GM12864 (cell line): ENCODE measurements around the gene FAS.

Experiments
- DNase-seq: peaks from one replicate; pipeline ENCODE4 v3.0.0-alpha.2; 2011; ENCODE audit warnings: low read depth
- H3K4me3 ChIP-seq: 2 replicates; pipeline ENCODE4 v1.5.1; 2011; ENCODE audit warnings: mild to moderate bottlenecking, low read depth, low read length, control low read depth
- CTCF ChIP-seq: IDR thresholded peaks from 2 replicates; pipeline ENCODE4 v1.5.1; 2011; ENCODE audit warnings: low read depth, mild to moderate bottlenecking, moderate library complexity, low read length, control low read depth, inconsistent platforms; ENCODE audit errors: missing control alignments

The FAS gene

GRCh38 chr10:88949051-88949450 lies 41.5 kb upstream of the FAS start:
- TF ChIP-seq CTCF: no peak
- DNase-seq: no peak
- no peak overlapping the region for H3K4me3 ChIP-seq

GRCh38 chr10:88949912-88950837 lies 40.4 kb upstream of the FAS start:
- DNase-seq: no peak
- H3K4me3 ChIP-seq: no peak overlapping the region
- no peak for TF ChIP-seq CTCF

GRCh38 chr10:88952647-88953111 lies 37.9 kb upstream of the FAS start, which contains the start of gene ACTA2:
Gene ACTA2 (minus strand): TSS chr10:88952773. CDS start chr10:88948930, 3,843 bp downstream.
- no peak for DNase-seq
- H3K4me3 ChIP-seq: no peak within 1 kb of the TSS
- TF ChIP-seq CTCF: no peak

GRCh38 chr10:88953662-88954061 lies 36.9 kb upstream of the FAS start:
- DNase-seq: no peak
- no peak overlapping the region for H3K4me3 ChIP-seq
- no peak for TF ChIP-seq CTCF

GRCh38 chr10:88954458-88955083 lies 36.0 kb upstream of the FAS start:
- DNase-seq: no peak
- no peak overlapping the region for H3K4me3 ChIP-seq
- no peak for TF ChIP-seq CTCF

GRCh38 chr10:88957381-88957780 lies 33.2 kb upstream of the FAS start:
- no peak for TF ChIP-seq CTCF
- DNase-seq: no peak
- no peak overlapping the region for H3K4me3 ChIP-seq

- H3K4me3 ChIP-seq: no peak overlapping the region
- DNase-seq: no peak
- TF ChIP-seq CTCF: no peak
Measured at GRCh38 chr10:88958721-88959120, 31.9 kb upstream of the FAS start.
